Measurements from ENCODE around the gene CHST10. TPM values are rescaled to one million over a fixed set of nuclear protein-coding genes. Genes with fewer than 3 reads are reported as not detected.
"Not testable (repeated sequence)": the region's sequence is repeated elsewhere in the genome, so short reads cannot be mapped to it uniquely, and the experiment has no call there.

The CHST10 gene
- total and polyA plus RNA-seq, 8 donors, result 2.4 to 67.1 (median 3.5) TPM; not detected in 2

DNA sequence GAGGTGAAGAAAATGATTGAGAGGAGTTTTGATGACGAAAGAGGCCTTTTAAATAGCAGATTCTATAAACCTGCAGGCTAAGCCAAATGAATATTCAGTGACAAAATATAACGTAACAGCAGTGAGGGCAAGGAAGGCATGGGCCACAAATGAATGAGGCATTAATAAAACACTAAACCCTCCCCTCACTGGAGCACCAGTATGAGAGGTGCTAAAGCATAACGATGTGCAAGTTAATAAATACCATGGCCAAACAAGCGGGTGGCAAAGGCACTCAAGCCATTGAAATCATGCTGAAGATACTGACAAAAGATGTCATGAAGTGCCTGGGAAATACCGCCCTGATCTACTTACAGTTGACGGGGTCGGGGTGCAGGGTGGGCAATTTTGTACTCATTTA lies 64.9 kb downstream of the CHST10 start:
- no peaks in the 10 kb centered on the region for H3K4me1 ChIP-seq
- TF ChIP-seq CTCF (IDR thresholded peaks at IDR 0.05) (no peak), EP300 (IDR thresholded peaks at IDR 0.05) (no peak), POLR2AphosphoS5 (IDR thresholded peaks at IDR 0.05) (no peak), POLR2A (IDR thresholded peaks at IDR 0.05) (no peak)
- DNase-seq, result no peak
- no peaks in the 10 kb centered on the region for H3K36me3 ChIP-seq
- peaks cover 0 to 7% (median 0%) of the 10 kb centered on the region in 3 donors for H3K27me3 ChIP-seq
- no peak overlapping the region for H3K4me3 ChIP-seq
- intact Hi-C loops (cut with DNase I; ENCODE audit: low total_unique reads), result no loop called here
- no peaks in the 10 kb centered on the region for H3K9me3 ChIP-seq
- WGBS, 5 donors, result 87 to 93% (median 91%) methylated on average over 7 of the region's 7 CpGs
- H3K27ac ChIP-seq, result no peak overlapping the region

DNA sequence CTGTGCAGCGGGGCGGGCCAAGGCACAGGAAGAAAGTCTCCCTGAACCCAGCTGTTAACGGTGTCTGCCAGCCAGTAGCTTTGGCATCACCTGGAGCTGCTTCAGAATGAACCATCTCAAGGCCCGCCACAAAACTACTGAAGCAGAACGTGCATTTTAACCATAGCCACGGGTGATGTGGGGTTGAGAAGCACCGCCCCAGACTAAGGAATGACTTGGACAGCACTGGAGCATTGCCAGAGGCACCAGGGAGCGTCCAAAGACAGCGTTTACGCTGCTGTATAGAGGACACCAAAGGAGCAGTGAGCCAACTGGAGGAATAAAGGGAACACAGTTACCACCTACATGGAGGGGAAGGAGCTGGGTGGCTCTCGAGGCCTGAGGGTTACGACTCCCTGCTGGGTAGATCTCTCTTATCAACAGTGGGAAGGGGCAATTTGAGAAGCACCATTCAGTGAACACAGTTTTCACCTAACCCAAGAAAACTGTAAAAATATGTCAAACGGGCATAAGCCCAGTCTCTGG lies 66.7 kb downstream of the CHST10 start:
- intact Hi-C loops (cut with DNase I; ENCODE audit: low total_unique reads), result no loop called here
- Histone ChIP-seq H3K36me3 (no peaks in the 10 kb centered on the region), H3K27me3 (peaks cover 0 to 7% (median 0%) of the 10 kb centered on the region in 3 donors), H3K4me3 (no peak overlapping the region), H3K9me3 (no peaks in the 10 kb centered on the region), H3K4me1 (no peaks in the 10 kb centered on the region), H3K27ac (no peak overlapping the region)
- WGBS, 5 donors, result 65 to 80% (median 73%) methylated on average over 10 to 13 of the region's 13 CpGs
- TF ChIP-seq POLR2A (IDR thresholded peaks at IDR 0.05) (no peak), EP300 (IDR thresholded peaks at IDR 0.05) (no peak), POLR2AphosphoS5 (IDR thresholded peaks at IDR 0.05) (no peak), CTCF (IDR thresholded peaks at IDR 0.05) (no peak)
- no peak for DNase-seq

DNA sequence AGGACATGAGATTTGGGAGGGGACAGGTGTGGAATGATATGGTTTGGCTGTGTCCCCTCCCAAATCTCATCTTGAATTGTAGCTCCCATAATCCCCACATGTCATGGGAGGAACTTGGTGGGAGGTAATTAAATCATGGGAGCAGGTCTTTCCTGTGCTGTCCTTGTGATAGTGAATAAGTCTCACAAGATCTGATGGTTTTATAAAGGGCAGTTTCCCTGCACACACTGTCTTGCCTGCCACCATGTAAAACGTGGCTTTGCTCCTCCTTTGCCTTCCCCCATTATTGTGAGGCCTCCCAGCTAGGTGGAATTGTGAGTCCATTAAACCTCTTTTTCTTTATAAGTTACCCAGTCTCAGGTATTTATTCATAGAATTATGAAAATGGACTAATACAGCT lies 72.3 kb downstream of the CHST10 start:
- intact Hi-C loops (cut with DNase I; ENCODE audit: low total_unique reads); H3K27me3 ChIP-seq; H3K36me3 ChIP-seq; H3K9me3 ChIP-seq; H3K4me3 ChIP-seq; DNase-seq: not testable (repeated sequence)
- WGBS, 5 donors, result 10 to 29% (median 23%) methylated on average over 1 of the region's 1 CpG
- H3K4me1 ChIP-seq, result peaks cover 0 to 17% (median 2%) of the 10 kb centered on the region in 4 donors
- H3K27ac ChIP-seq, result peak overlapping the region in 1 of 5 donors; percentile 59

GRCh38 chr2:100344433-100344832 lies 73.0 kb downstream of the CHST10 start:
- 37 to 63% (median 44%) methylated on average over 4 of the region's 4 CpGs for WGBS, 5 donors
- peaks cover 0 to 7% (median 0%) of the 10 kb centered on the region in 3 donors for H3K27me3 ChIP-seq
- DNase-seq, result no peak

GRCh38 chr2:100342466-100342865 lies 75.0 kb downstream of the CHST10 start:
- peaks cover 0 to 17% (median 2%) of the 10 kb centered on the region in 4 donors for H3K4me1 ChIP-seq
- WGBS, 5 donors, result 81 to 92% (median 88%) methylated on average over 2 of the region's 2 CpGs
- H3K4me3 ChIP-seq; H3K27me3 ChIP-seq; intact Hi-C loops (cut with DNase I; ENCODE audit: low total_unique reads); H3K36me3 ChIP-seq; H3K27ac ChIP-seq; DNase-seq; H3K9me3 ChIP-seq: not testable (repeated sequence)

More at GRCh38 chr2:100344433-100344832, 73.0 kb downstream of the CHST10 start:
- intact Hi-C loops (cut with DNase I; ENCODE audit: low total_unique reads), result no loop called here
- H3K27ac ChIP-seq, result peak overlapping the region in 1 of 5 donors; percentile 37
- H3K9me3 ChIP-seq, result peaks cover 0 to 4% (median 0%) of the 10 kb centered on the region in 4 donors
- no peak overlapping the region for H3K4me3 ChIP-seq
- peaks cover 0 to 17% (median 2%) of the 10 kb centered on the region in 4 donors for H3K4me1 ChIP-seq
- TF ChIP-seq EP300 (IDR thresholded peaks at IDR 0.05) (no peak), POLR2A (IDR thresholded peaks at IDR 0.05) (no peak), CTCF (IDR thresholded peaks at IDR 0.05) (no peak), POLR2AphosphoS5 (IDR thresholded peaks at IDR 0.05) (no peak)
- H3K36me3 ChIP-seq, result no peaks in the 10 kb centered on the region

Small RNA genes within 50 kb of the gene (small RNA-seq; reads per million reads assigned to genes)
- gene AC012493.2 (0 reads per million in 4 donors), gene AC012493.3 (0 reads per million in 4 donors)

Other genes with a start within 250 kb of the CHST10 start
- 10 to 100 TPM in 3 of 5 donors, 1 to 10 TPM in 2; 2.9 to 32.1 (median 15.4) TPM for gene LONRF2, start 95.2 kb downstream of the CHST10 start, total RNA-seq
- gene LONRF2, start 95.2 kb downstream of the CHST10 start, polyA plus RNA-seq, result under 1 TPM; 0.31 to 0.95 (median 0.62) TPM
- not detected for gene NMS, start 52.8 kb upstream of the CHST10 start, total RNA-seq
- not detected for gene NMS, start 52.8 kb upstream of the CHST10 start, polyA plus RNA-seq
- gene PDCL3, start 145.3 kb upstream of the CHST10 start, total RNA-seq, result 10 to 100 TPM in 3 of 5 donors, 1 to 10 TPM in 1, not detected in 1; 7.2 to 32.2 (median 12.5) TPM
- gene PDCL3, start 145.3 kb upstream of the CHST10 start, polyA plus RNA-seq, result 10 to 100 TPM; 21.3 to 29.5 (median 23.7) TPM

Data from stomach (tissue), 9 donors.